ENCODE data around the gene CAMTA1.

Gene CAMTA1

GRCh38 chr1:7435276-7436055 lies 650.2 kb downstream of the CAMTA1 start:
- no peak for DNase-seq (ENCODE audit: low read depth)

- DNase-seq (ENCODE audit: low read depth) = no peak
Measured at GRCh38 chr1:7436056-7437005, 651.1 kb downstream of the CAMTA1 start.

GRCh38 chr1:7437036-7437435 lies 651.8 kb downstream of the CAMTA1 start:
- no peak for DNase-seq (ENCODE audit: low read depth)

GRCh38 chr1:7437608-7438395 lies 652.5 kb downstream of the CAMTA1 start:
- DNase-seq (ENCODE audit: low read depth) = no peak

GRCh38 chr1:7438396-7438785 lies 653.1 kb downstream of the CAMTA1 start:
- DNase-seq (ENCODE audit: low read depth) = no peak

- DNase-seq (ENCODE audit: low read depth) = no peak
Measured at GRCh38 chr1:7438921-7439655, 653.8 kb downstream of the CAMTA1 start.

- DNase-seq (ENCODE audit: low read depth) = no peak
Measured at GRCh38 chr1:7440154-7440553, 654.9 kb downstream of the CAMTA1 start.

- DNase-seq (ENCODE audit: low read depth) = no peak
Measured at GRCh38 chr1:7441143-7441841, 656.0 kb downstream of the CAMTA1 start.

GRCh38 chr1:7442036-7442435 lies 656.8 kb downstream of the CAMTA1 start:
- DNase-seq (ENCODE audit: low read depth) = no peak

GRCh38 chr1:7442918-7443317 lies 657.7 kb downstream of the CAMTA1 start:
- DNase-seq (ENCODE audit: low read depth) = no peak

GRCh38 chr1:7444363-7444762 lies 659.1 kb downstream of the CAMTA1 start:
- no peak for DNase-seq (ENCODE audit: low read depth)

- DNase-seq (ENCODE audit: low read depth) = no peak
Measured at GRCh38 chr1:7447093-7447492, 661.8 kb downstream of the CAMTA1 start.

GRCh38 chr1:7447736-7448135 lies 662.5 kb downstream of the CAMTA1 start:
- DNase-seq (ENCODE audit: low read depth) = no peak

GRCh38 chr1:7448986-7449385 lies 663.7 kb downstream of the CAMTA1 start:
- DNase-seq (ENCODE audit: low read depth) = no peak

GRCh38 chr1:7449750-7450149 lies 664.5 kb downstream of the CAMTA1 start:
- DNase-seq (ENCODE audit: low read depth) = no peak

- DNase-seq (ENCODE audit: low read depth) = no peak
Measured at GRCh38 chr1:7450838-7451237, 665.6 kb downstream of the CAMTA1 start.

GRCh38 chr1:7453038-7453437 lies 667.8 kb downstream of the CAMTA1 start:
- DNase-seq (ENCODE audit: low read depth) = no peak

- no peak for DNase-seq (ENCODE audit: low read depth)
Measured at GRCh38 chr1:7454052-7454815, 669.0 kb downstream of the CAMTA1 start.

GRCh38 chr1:7454895-7455784 lies 669.9 kb downstream of the CAMTA1 start:
- DNase-seq (ENCODE audit: low read depth) = no peak
